GM18526 (cell line): ENCODE measurements around the gene SLC22A6.

ENCODE experiments used
- POLR2A ChIP-seq: IDR thresholded peaks from 3 replicates; pipeline ENCODE4 v1.6.1; 2011; ENCODE audit not compliant: insufficient read length; ENCODE audit errors: extremely low read depth

The SLC22A6 gene

DNA sequence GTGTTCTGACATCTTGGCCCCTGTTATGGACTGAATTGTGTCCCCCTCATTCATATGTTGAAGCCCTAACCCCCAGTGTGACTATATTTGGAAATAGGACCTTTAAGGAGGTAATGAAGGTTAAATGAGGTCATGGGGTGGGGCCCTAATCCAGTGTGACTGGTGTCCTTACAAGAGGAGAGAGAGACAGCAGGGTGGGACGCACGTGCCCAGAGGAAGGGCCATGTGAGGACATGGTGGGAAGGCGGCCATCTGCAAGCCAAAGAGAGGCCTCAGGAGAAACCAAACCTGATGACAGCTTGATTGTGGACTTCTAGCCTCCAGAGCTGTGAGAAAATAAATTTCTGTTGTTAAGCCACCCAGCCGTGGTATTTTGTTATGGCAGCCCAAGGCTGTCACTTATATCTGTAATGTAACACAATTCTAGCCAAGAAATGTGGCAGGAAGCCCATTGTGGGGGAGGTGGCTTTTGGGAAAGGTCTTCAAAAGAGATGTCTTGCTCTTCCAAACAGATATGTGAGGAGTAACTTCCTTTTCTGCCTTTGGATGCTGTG is 23.7 kb downstream of the SLC22A6 start:
- TF ChIP-seq POLR2A = no peak

DNA sequence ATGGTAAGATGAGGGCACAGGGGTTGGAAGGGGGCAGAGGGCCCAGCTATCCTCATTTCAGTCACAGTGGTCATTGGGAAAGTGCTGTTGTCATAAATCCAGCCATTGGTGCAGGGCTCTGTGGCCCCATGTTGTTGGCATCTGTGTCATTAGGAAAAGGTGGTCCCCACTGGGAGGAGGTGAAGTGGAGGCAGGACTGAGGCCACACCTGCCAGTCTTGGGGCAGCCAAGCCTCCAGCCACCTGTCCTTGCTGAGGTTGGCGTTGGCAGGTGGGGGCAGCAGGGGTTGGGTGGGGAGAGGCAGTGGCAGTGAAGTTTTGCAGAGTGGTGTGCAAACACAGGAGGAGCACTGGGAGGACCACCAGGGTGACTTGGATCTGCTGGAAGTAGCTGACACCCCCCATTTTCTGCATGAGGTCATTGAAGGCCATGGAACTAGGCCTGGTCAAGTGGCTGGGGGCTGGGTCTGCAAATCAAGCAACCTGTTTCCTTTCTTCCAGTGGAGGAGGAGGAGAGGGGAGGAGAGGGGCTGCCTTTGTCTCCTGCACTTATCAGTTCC is 25.3 kb downstream of the SLC22A6 start:
- TF ChIP-seq POLR2A = no peak

DNA sequence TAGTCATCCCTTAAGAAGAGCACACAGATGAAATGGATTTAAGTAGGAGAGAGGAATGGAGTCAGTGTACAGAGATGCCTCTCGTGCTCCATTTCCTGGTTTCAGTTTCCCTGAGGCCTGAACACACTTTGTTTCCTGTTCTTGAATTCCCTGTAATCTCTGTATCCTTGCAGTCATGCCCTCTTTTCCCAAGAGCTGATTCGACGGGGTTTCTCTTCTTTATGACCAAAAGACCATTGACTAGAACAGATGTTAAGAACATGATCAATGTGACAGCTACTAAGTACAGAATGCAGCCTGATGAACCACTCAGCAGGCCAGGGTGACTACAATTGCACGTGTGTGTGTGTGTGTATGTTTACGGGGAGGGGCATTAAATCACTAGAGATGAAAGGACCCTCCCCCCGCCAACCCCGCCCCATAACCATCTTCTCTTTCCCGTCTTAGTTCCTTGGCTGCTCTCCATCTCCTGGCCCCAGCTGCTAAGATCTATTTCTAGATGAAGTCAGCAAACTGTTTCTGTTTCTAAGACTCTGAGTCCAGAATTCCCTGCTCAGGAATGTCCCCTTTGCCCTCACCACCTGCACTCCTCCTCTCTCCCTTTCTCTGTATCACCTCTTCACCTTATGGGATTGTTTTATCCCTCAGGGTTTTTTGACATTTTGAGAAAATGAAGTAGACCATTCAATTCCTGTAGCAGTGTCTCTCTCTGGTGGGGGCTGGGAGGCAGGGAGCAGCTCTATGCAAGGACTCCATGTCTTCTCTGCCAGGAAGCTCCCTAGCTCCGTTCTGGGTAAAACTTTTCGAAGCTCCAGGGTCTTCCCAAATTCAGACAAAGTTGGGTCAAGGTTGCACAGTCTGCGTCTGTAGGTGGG is 26.0 kb downstream of the SLC22A6 start:
- no peak for TF ChIP-seq POLR2A

DNA sequence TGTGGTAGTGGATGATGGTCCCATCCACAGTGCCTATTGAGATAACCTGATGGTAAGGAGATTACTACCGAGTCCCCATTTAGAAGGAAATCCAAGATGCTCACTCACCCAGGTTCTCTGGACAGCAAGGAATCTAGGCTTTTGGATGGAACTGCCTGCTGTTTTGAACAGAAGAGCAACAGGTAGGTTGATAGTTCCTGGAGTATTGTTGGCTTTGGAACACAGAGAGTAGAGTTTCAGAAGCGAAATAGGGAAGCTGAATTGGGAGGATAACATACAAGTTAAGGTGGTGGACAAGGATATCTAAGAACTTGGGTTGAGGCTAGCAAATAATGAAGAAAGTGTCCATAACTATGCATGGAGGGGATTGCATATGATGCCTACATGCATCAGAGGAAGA is 27.6 kb downstream of the SLC22A6 start:
- TF ChIP-seq POLR2A = no peak

DNA sequence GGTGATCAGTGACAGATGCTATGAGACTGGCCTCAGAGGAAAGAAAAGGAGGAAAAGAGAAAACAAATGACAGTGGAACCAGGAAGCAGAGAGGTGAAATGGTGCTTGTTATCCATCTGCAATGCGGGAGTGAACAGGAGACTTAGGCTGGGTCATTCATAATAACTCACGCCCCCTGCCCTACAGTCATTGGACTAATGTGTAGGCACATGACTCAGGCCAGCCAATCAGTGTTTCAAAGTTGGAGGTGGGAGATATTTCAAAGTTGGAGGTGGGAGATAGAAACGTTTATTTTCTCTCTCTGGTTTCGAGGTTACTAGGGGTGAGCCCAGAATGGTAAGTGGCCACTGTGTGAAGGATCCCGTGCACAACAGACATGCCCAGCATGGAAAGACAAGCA is 30.3 kb downstream of the SLC22A6 start:
- no peak for TF ChIP-seq POLR2A

DNA sequence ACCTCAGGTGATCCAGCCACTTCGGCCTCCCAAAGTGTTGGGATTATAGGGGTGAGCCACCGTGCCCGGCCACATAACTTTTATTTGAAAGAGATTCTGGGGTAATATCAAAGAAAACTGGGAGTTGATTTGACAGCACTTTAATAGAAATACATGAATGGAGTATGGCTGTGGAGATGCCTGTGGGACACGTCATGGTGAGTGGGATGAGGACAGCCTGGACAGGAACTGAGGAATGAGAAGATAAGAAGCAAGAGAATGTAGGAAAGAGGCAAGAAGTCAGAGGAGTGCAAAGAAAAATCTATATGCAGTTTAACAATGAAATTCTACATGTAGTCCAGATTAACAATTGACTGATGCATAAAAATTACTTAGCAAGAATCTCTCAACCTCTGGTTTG is 31.0 kb downstream of the SLC22A6 start:
- no peak for TF ChIP-seq POLR2A

DNA sequence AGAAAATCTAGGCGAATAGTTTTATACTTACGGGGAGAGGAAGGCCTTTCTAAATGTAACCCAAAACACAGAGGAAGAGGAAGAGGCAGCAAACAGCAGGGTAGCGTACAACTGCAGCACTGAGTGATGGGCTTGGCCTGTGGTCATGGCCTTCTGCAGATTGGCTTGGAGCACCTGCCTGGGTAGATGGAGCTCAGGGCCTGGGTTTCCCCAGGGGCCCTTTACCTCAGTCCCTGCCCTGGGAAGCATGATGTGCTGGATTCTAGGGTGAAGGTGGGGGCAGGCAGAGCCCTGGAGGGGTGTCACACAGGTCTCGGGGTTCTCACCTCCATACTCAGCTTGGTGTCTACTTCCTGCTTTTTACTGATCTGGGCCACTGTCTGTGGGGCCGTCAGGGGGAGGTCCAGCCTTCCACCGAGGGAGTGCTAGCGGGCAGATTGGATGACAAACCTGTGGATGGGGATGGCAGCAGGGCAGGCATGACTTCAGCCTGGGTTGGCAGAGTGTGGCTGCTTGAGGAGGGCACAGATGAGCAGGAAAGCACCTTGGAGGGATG is 35.9 kb downstream of the SLC22A6 start:
- TF ChIP-seq POLR2A = no peak

DNA sequence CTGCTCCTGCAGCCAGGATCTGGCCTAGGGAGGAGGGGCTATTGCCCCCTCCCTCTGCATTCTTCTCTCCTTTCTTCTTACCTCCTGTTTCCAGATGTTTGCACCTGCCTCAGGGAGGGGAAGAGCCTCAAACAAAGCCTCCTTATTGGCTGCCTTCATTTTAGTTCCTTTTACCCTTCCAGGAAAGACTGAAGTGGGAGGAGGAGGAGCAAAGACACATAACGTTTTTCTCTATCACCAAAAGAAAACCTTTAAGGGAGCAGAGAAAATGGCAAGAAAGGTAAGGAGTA is 50.3 kb downstream of the SLC22A6 start:
- TF ChIP-seq POLR2A = no peak

DNA sequence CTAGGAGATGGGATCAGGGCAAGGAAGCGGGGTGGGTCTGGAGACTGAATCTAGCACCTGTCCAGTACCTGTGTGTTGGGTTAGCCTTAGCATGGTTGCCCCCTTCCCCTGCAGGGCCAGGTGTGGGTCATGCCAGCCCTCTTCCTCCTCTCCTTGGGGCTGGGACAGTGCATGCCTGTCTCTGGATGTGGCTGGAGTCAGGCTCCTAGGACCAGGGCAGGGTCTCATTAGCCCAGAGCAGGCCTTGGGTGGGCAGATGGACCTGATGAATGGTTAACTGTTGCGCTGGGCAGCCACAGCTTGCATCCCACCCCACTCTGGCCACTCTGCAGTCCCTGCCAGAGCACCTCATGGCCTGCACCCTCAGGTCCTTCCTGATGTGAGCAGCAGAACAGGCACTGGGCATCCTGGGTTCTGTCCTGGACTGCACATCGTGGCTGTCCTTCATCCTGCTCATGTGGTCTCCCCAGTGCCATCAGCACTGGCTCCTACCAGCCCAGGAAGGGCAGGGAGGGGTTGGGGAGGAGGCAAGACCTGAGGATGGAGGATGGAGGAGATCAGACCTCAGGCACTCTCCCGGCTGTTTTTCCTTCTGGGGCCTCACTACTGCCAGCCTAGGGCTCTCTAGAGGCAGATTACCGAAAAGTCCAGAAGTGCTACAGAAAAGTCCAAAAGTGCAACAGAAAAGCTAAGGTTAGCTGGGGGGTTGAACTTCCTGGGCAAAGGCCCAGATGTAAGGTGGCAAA is 50.8 kb downstream of the SLC22A6 start:
- no peak for TF ChIP-seq POLR2A

DNA sequence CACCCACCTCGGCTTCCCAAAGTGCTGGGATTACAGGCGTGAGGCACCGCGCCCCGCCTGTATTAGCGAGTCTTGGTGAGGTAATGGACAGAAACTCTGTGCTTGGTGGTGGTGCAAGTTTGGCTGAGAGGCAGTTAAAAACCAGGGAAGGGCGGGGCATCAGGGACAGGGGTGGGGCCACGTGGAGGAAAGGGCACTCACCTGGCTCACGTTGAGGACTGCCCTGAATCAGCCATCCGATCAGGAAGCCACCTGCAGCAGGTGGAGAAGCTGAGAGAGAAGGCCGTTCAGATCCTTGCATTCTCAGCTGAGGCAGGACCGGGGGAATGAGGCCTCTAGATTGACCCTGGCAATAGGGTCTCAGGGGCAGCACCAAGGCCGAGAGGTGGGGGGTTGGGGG is 51.5 kb downstream of the SLC22A6 start:
- no peak for TF ChIP-seq POLR2A

DNA sequence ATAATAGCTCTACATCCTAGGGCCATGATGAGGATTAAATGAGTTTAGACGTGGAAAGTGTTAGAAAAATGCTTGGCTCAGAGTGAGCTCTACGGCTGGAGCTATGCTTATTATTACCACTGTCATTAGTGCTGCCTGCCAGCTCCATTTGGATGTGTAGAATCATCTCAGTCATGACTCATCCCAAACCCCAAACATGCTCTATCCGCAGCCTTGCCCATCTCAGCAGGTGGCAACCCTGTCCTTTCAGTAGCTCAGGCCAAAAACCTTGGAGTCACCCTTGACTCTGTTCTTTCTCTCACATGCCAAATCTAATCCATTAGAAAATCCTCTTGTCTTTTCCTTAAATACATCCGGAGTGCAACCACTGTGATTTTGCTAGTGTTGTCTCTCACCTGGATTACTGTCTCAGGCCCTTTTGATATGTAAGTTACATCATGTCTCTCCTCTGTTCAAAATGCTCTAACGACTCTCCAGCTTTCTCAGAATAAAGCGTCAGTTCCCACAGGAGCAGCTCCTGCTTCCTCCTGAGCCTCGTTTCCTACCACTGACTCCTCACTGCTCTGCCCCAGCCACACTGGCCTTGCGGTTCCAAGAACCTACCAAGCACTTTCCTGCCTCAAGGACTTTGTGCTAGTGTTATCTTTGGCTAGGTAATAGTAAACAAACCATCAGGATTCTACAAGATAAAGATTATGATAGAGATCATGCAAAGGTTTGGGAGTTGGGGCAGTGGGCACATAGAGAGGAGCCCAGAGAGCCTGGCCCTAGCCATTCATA is 53.1 kb downstream of the SLC22A6 start:
- no peak for TF ChIP-seq POLR2A

DNA sequence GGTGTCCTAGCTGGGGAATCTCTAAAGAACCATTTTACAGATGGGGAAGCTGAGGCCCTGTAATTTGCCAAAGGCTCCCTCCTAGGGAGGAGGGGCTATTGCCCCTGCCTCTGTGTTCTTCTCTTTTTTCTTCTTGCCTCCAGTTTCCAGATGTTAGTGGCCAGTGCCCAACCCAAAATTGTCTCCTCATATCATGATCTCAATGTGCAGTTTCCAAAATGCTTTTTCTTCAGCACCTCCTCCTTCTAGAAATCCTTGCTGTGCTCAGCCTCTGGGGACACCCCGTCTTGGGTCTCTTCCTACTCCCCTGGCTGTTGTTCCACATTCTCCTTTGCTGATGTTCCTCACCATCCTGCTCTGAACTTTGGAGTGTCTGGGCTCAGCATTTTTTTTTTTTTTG is 54.1 kb downstream of the SLC22A6 start:
- no peak for TF ChIP-seq POLR2A

DNA sequence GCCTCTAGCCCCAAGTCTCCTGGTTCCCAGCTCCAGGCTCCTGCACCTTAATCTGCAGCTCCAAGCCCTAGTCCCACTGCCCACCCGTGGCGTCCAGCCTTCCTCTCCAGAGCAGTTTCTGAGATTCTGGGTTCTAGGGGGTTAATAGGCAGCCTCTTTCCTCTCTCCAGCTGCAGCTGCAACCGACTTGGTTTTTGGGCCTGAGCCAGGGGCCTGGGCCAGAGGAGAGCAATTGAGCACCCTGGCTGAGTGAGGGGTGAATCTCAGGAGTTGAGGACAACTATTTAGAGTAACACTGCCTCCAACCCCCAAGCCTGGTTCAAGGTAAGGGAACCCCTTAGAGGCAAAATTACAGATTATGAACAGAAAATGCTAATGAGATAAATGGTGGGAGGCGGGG is 54.6 kb downstream of the SLC22A6 start:
- TF ChIP-seq POLR2A = no peak

DNA sequence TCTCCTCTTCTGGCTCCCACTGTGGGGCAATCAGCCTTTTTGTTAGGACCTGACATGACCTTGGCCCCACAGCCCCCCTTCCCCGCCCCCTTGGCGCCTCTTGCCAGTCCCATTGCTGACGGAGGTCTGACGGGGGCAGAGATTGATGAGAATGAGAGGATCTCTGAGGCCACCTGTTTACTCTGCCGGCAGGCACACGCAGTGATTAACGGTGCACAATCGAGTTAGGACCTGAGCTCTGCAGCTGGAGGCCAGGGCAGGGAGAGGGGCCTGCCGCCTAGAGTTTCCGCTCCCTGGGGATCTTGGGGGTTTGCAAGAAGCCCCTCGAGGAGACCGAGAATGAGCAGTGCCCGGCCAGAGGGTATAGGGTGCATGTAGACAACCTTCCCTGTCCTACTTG is 56.8 kb downstream of the SLC22A6 start:
- TF ChIP-seq POLR2A = no peak
